ENCODE data around the gene UCMA. TPM values are rescaled to one million over a fixed set of nuclear protein-coding genes. Genes with fewer than 3 reads are reported as not detected.

The UCMA gene
- total RNA-seq, 1 experiment from 2014 or later: not detected

- H3K79me2 ChIP-seq (ENCODE audit: insufficient read depth, low read length): no peaks in the 10 kb centered on the region
- no peak overlapping the region for H3K4me2 ChIP-seq (ENCODE audit: low read length)
- ChIA-PET CTCF (no interaction called here), POLR2A (no interaction called here), RAD21 (ENCODE audit: low non-redundant PET in 1 of 2, low total read pairs in 2 of 2, uncharacterized antibody in 2 of 2, unreplicated experiment in 2 of 2) (no interaction called here)
- no peaks in the 10 kb centered on the region for H3K27me3 ChIP-seq (ENCODE audit: insufficient read depth, low read length)
- H3K27ac ChIP-seq (ENCODE audit: low read depth, low read length): no peak overlapping the region
- no peaks in the 10 kb centered on the region for H3K36me3 ChIP-seq (ENCODE audit: control insufficient read depth in 1 of 2, insufficient read depth in 2 of 2, low read length in 2 of 2)
- no peaks in the 10 kb centered on the region for H4K20me1 ChIP-seq (ENCODE audit: insufficient read depth)
- DNase-seq (ENCODE audit: low read depth, low spot score): no peak
- H3K9ac ChIP-seq (ENCODE audit: low read length): no peak overlapping the region
- no peaks in the 10 kb centered on the region for H3K9me2 ChIP-seq (ENCODE audit: insufficient read depth)
- no peak overlapping the region for H2AFZ ChIP-seq (ENCODE audit: low read depth, low read length, poor library complexity, severe bottlenecking)
- ATAC-seq: no peak
- intact Hi-C loops (cut with micrococcal nuclease): no loop called here
- no TSS peak for BruUV-seq (replicated peaks)
- no peak overlapping the region for H3K4me3 ChIP-seq (replicated peaks in 1 of 2; ENCODE audit: low read depth in 1 of 2, low read length in 2 of 2)
- no peaks in the 10 kb centered on the region for H3K9me3 ChIP-seq (ENCODE audit: control insufficient read depth in 1 of 2, insufficient read depth in 1 of 2, low read depth in 1 of 2, low read length in 2 of 2)
- no peak for TF ChIP-seq EGR1 (IDR thresholded peaks at IDR 0.05; ENCODE audit: low read depth)
- no peak for TF ChIP-seq JUND (IDR thresholded peaks at IDR 0.05)
- no peak for TF ChIP-seq TCF7L2 (IDR thresholded peaks at IDR 0.05; ENCODE audit: borderline replicate concordance, extremely low read depth, insufficient read depth, insufficient read length)
- no peak for TF ChIP-seq ELF1 (IDR thresholded peaks at IDR 0.05; ENCODE audit: borderline replicate concordance, low read depth)
- TF ChIP-seq SRF (IDR thresholded peaks at IDR 0.05; ENCODE audit: low read depth): no peak
- TF ChIP-seq CEBPB (IDR thresholded peaks at IDR 0.05; ENCODE audit: low read depth): no peak
- TF ChIP-seq ATF3 (IDR thresholded peaks at IDR 0.05): no peak
- no peak for TF ChIP-seq POLR2A (IDR thresholded peaks at IDR 0.05; ENCODE audit: borderline replicate concordance, extremely low read depth, insufficient read depth, insufficient read length)
- TF ChIP-seq SP1 (IDR thresholded peaks at IDR 0.05; ENCODE audit: low read depth): no peak
- no peak for TF ChIP-seq FOSL1 (IDR thresholded peaks at IDR 0.05; ENCODE audit: low read depth)
- no peak for TF ChIP-seq RAD21 (IDR thresholded peaks at IDR 0.05; ENCODE audit: low read depth)
- no peak for TF ChIP-seq YY1 (IDR thresholded peaks at IDR 0.05; ENCODE audit: extremely low read depth, insufficient replicate concordance, low read depth, low read length)
- TF ChIP-seq SIN3A (IDR thresholded peaks at IDR 0.05; ENCODE audit: low read depth): no peak
- no peak for TF ChIP-seq CBX3 (IDR thresholded peaks at IDR 0.05; ENCODE audit: low read depth)
- TF ChIP-seq EZH2 (IDR thresholded peaks at IDR 0.05): no peak
- TF ChIP-seq, protein P1, sequence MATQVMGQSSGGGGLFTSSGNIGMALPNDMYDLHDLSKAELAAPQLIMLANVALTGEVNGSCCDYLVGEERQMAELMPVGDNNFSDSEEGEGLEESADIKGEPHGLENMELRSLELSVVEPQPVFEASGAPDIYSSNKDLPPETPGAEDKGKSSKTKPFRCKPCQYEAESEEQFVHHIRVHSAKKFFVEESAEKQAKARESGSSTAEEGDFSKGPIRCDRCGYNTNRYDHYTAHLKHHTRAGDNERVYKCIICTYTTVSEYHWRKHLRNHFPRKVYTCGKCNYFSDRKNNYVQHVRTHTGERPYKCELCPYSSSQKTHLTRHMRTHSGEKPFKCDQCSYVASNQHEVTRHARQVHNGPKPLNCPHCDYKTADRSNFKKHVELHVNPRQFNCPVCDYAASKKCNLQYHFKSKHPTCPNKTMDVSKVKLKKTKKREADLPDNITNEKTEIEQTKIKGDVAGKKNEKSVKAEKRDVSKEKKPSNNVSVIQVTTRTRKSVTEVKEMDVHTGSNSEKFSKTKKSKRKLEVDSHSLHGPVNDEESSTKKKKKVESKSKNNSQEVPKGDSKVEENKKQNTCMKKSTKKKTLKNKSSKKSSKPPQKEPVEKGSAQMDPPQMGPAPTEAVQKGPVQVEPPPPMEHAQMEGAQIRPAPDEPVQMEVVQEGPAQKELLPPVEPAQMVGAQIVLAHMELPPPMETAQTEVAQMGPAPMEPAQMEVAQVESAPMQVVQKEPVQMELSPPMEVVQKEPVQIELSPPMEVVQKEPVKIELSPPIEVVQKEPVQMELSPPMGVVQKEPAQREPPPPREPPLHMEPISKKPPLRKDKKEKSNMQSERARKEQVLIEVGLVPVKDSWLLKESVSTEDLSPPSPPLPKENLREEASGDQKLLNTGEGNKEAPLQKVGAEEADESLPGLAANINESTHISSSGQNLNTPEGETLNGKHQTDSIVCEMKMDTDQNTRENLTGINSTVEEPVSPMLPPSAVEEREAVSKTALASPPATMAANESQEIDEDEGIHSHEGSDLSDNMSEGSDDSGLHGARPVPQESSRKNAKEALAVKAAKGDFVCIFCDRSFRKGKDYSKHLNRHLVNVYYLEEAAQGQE (IDR thresholded peaks at IDR 0.05; ENCODE audit: low read depth): no peak
- TF ChIP-seq ZFX (IDR thresholded peaks at IDR 0.05): no peak
- TF ChIP-seq, protein P2, sequence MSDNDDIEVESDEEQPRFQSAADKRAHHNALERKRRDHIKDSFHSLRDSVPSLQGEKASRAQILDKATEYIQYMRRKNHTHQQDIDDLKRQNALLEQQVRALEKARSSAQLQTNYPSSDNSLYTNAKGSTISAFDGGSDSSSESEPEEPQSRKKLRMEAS (IDR thresholded peaks at IDR 0.05): no peak
- no peaks in the 10 kb centered on the region for H3K4me1 ChIP-seq (ENCODE audit: control insufficient read depth in 1 of 2, insufficient read depth in 2 of 2, low read length in 2 of 2)
Measured at GRCh38 chr10:13256627-13257026, 22.5 kb upstream of the UCMA start.

Measured in HCT116 (cell line).